Vagina (tissue), 2 donors: ENCODE results near the gene NHSL2. TPM values are rescaled to one million over a fixed set of nuclear protein-coding genes. Genes with fewer than 3 reads are reported as not detected.
A peak's percentile ranks its signal among the peaks of the same experiment; 100 is the strongest.

Source experiments
- DNase-seq, 2 donors: peaks; one replicate each; pipeline ENCODE4 v3.0.0-alpha.2; 2017; ENCODE audit errors: extremely low spot score in 2 of 2
- H3K27ac ChIP-seq: fragments of 200-600 bp; sonication (generic); one replicate; pipeline ENCODE4 v1.5.1; 2019
- H3K27me3 ChIP-seq: fragments of 200-600 bp; sonication (generic); one replicate; pipeline ENCODE4 v1.5.1; 2019
- H3K36me3 ChIP-seq, 2 donors: fragments of 200-600 bp; sonication (generic); one replicate each; pipeline ENCODE4 v1.5.1; 2017 to 2019
- H3K4me1 ChIP-seq: fragments of 200-600 bp; sonication (generic); one replicate; pipeline ENCODE4 v1.5.1; 2019
- H3K4me3 ChIP-seq, 2 donors: fragments of 200-600 bp; sonication (generic); 1 replicate in 1 of 2; 2 replicates in 1 of 2; pipeline ENCODE4 v1.5.1; 2016 to 2019
- H3K9me3 ChIP-seq: fragments of 200-600 bp; sonication (generic); one replicate; pipeline ENCODE4 v1.5.1; 2019
- CTCF ChIP-seq, 3 experiments: fragments of 450-650 bp in 2 of 3; fragments of 200-600 bp in 1 of 3; sonication (generic) in 1 of 3; IDR thresholded peaks; one replicate each; pipeline ENCODE4 v1.5.1; 2017 to 2019; ENCODE audit warnings: antibody characterized with exemption in 3 of 3, mild to moderate bottlenecking in 2 of 3, moderate library complexity in 2 of 3
- POLR2A ChIP-seq, 2 donors: fragments of 450-650 bp; IDR thresholded peaks; one replicate each; pipeline ENCODE4 v1.6.1; 2017; ENCODE audit warnings: antibody characterized with exemption in 2 of 2, mild to moderate bottlenecking in 2 of 2, moderate library complexity in 2 of 2
- POLR2AphosphoS5 ChIP-seq, 2 donors: sonication (generic); formaldehyde crosslinking; IDR thresholded peaks; one replicate each; pipeline ENCODE4 v1.9.0; 2017; ENCODE audit warnings: antibody characterized with exemption in 2 of 2, mild to moderate bottlenecking in 2 of 2, low read depth in 1 of 2; ENCODE audit not compliant: insufficient read depth in 1 of 2
- intact Hi-C: fragments of 100-400 bp; cut with DNase I; formaldehyde crosslinking; loops from one replicate; pipeline ENCODE4 v1.15.1; 2023
- total RNA-seq: library from RNA; depleted of rRNA; stranded (reverse); fragments of >200 nt; gene quantifications from one replicate; pipeline ENCODE4 v1.2.3, GENCODE V29; 2016

Gene NHSL2
- total RNA-seq, 1 donor from 2014 or later: 12.3 TPM

GRCh38 chrX:72080800-72081199, 170.2 kb downstream of the NHSL2 start:
- no peak for DNase-seq
- Histone ChIP-seq H3K27ac (no peak overlapping the region), H3K9me3 (no peaks in the 10 kb centered on the region), H3K36me3 (no peaks in the 10 kb centered on the region), H3K27me3 (no peaks in the 10 kb centered on the region), H3K4me3 (peak overlapping the region in 1 of 2 donors; percentile 16), H3K4me1 (no peaks in the 10 kb centered on the region)
- no peak for TF ChIP-seq POLR2A (IDR thresholded peaks at IDR 0.05)
- no peak for TF ChIP-seq POLR2AphosphoS5 (IDR thresholded peaks at IDR 0.05; ENCODE audit: insufficient read depth in 1 of 2, low read depth in 1 of 2)
- no peak for TF ChIP-seq CTCF (IDR thresholded peaks at IDR 0.05)
- intact Hi-C loops: no loop called here

GRCh38 chrX:72081605-72082320, 171.1 kb downstream of the NHSL2 start:
- Histone ChIP-seq H3K36me3 (no peaks in the 10 kb centered on the region), H3K27me3 (no peaks in the 10 kb centered on the region), H3K4me3 (peak overlapping the region in 1 of 2 donors; percentile 16), H3K27ac (no peak overlapping the region), H3K4me1 (no peaks in the 10 kb centered on the region), H3K9me3 (no peaks in the 10 kb centered on the region)
- TF ChIP-seq POLR2A (IDR thresholded peaks at IDR 0.05) (no peak), CTCF (IDR thresholded peaks at IDR 0.05) (no peak), POLR2AphosphoS5 (IDR thresholded peaks at IDR 0.05; ENCODE audit: insufficient read depth in 1 of 2, low read depth in 1 of 2) (no peak)
- no peak for DNase-seq
- intact Hi-C loops: no loop called here

- no peaks in the 10 kb centered on the region for H3K4me1 ChIP-seq
- no peak for DNase-seq
- no peak overlapping the region for H3K27ac ChIP-seq
- no peaks in the 10 kb centered on the region for H3K36me3 ChIP-seq
- no peak overlapping the region for H3K4me3 ChIP-seq
- intact Hi-C loops: no loop called here
- H3K9me3 ChIP-seq: no peaks in the 10 kb centered on the region
- TF ChIP-seq CTCF (IDR thresholded peaks at IDR 0.05) (no peak), POLR2AphosphoS5 (IDR thresholded peaks at IDR 0.05; ENCODE audit: insufficient read depth in 1 of 2, low read depth in 1 of 2) (no peak), POLR2A (IDR thresholded peaks at IDR 0.05) (no peak)
- H3K27me3 ChIP-seq: no peaks in the 10 kb centered on the region
These were observed 172.6 kb downstream of the NHSL2 start for GRCh38 chrX:72083291-72083690.

DNA sequence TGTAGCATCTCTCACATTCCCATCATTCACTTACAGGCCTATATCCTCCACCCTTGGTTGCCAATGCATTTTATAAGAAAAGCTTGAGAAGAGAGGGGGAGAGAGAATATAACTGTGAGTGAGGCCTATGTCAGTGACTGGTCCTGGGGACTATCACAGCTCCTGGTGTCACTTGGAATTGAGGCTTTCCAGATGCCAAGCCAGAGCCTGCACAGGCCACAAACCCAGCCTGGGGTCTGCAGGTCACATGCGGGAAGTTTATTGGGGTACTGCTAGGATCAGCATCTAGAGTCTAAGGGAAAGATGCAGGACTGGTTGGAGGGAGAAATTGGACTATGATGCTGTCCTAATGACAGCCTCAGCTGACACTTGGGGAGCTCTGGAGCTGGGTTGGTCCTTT, 173.5 kb downstream of the NHSL2 start:
- DNase-seq: no peak
- H3K4me1 ChIP-seq: no peaks in the 10 kb centered on the region
- H3K27me3 ChIP-seq: no peaks in the 10 kb centered on the region
- H3K36me3 ChIP-seq: no peaks in the 10 kb centered on the region
- intact Hi-C loops: no loop called here
- no peak overlapping the region for H3K4me3 ChIP-seq
- H3K27ac ChIP-seq: no peak overlapping the region
- H3K9me3 ChIP-seq: no peaks in the 10 kb centered on the region
- no peak for TF ChIP-seq POLR2A (IDR thresholded peaks at IDR 0.05)
- TF ChIP-seq POLR2AphosphoS5 (IDR thresholded peaks at IDR 0.05; ENCODE audit: insufficient read depth in 1 of 2, low read depth in 1 of 2): no peak
- TF ChIP-seq CTCF (IDR thresholded peaks at IDR 0.05): no peak

DNA sequence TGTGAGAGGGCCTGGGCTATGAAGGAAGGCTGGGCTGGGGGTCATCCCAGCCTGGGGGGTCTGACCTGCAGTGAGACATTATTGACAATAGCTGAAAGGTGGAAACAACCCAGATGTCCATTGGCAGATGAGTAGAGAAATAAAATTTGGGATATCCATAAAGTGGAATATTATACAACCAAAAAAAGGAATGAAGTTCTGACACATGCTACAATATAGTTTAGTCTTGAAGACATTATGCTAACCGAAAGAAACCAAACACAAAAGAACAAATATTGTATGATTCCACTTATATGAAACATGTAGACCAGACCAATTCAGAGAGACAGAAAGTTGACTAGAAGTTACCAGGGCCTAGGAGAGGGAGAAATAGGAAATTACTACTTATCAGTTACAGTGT, 176.3 kb downstream of the NHSL2 start:
- no peaks in the 10 kb centered on the region for H3K36me3 ChIP-seq
- intact Hi-C loops: no loop called here

More for the DNA sequence above, 176.3 kb downstream of the NHSL2 start:
- no peak for DNase-seq
- H3K4me3 ChIP-seq: no peak overlapping the region
- H3K27me3 ChIP-seq: no peaks in the 10 kb centered on the region
- no peaks in the 10 kb centered on the region for H3K9me3 ChIP-seq
- TF ChIP-seq POLR2A (IDR thresholded peaks at IDR 0.05) (no peak), POLR2AphosphoS5 (IDR thresholded peaks at IDR 0.05; ENCODE audit: insufficient read depth in 1 of 2, low read depth in 1 of 2) (no peak), CTCF (IDR thresholded peaks at IDR 0.05) (no peak)
- H3K4me1 ChIP-seq: no peaks in the 10 kb centered on the region
- no peak overlapping the region for H3K27ac ChIP-seq
